NCI-H524 treated with DMSO at 0.1 percent for 48 hours (cell line): ENCODE data around the gene MACROD2.

Experiments used
- DNase-seq: peaks from one replicate; lab custom pipeline; 2025; lab: John Stamatoyannopoulos, UW

The MACROD2 gene

GRCh38 chr20:15919118-15919517, 1923.8 kb downstream of the MACROD2 start:
- DNase-seq, result no peak

DNA sequence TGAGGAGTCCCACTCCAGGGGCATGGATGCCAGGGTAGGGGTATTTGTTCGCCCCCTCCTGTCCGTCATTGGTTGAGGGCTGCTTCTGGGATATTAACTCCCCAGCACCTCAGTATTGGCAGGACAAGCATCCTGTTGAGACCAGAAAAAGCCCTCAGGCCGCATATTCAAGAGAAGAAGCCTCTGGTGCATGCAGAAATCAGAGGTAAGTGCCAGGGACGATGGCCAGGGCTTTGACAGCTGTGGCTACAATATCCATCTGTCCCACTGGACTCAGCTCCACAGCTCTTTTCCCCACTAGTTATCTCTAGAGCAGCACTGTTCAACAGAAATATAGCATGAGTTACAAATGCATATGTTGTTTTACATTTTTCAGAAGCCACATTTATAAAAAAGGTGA, 1926.6 kb downstream of the MACROD2 start:
- DNase-seq, result no peak

GRCh38 chr20:15922556-15922955, 1927.2 kb downstream of the MACROD2 start:
- no peak for DNase-seq

GRCh38 chr20:15923030-15923776, 1927.9 kb downstream of the MACROD2 start:
- DNase-seq, result no peak

DNA sequence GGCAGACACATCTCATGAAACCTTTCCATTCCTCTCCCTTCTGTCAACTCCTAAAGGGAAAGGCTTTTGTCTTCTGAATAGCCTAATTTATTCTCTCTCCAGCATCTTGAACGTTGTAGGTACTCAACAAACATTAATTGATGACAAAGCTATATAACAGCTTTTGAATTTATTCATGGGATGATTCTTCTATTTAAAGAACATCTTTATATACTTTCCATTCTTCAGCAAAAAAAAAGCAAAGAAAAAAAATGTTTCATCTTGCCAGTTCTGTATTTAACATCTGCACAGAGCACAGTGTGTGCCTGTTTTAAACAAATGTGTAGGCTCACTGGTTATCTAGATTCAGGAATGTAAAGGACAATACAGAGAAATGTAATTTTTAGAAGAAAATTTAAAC, 1929.2 kb downstream of the MACROD2 start:
- DNase-seq, result no peak

DNA sequence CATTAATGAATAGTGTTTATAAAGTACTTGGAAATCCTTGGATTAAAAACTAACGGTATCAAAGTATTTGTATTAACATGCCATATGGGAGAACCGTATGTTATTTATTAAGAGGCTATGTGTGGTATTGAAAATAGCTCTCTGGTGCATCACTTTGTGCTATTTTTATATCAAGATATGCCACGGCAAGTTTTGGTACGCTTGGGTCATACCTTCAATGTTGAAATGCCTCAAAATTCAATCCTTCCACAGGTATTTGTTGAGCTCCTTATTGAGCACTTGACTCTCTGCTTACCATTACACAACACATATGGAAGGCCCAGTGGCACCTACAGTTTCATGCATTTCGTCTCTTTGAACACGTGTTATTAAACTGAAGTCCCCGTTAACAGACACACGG, 1930.1 kb downstream of the MACROD2 start:
- DNase-seq, result peak; percentile 73

DNA sequence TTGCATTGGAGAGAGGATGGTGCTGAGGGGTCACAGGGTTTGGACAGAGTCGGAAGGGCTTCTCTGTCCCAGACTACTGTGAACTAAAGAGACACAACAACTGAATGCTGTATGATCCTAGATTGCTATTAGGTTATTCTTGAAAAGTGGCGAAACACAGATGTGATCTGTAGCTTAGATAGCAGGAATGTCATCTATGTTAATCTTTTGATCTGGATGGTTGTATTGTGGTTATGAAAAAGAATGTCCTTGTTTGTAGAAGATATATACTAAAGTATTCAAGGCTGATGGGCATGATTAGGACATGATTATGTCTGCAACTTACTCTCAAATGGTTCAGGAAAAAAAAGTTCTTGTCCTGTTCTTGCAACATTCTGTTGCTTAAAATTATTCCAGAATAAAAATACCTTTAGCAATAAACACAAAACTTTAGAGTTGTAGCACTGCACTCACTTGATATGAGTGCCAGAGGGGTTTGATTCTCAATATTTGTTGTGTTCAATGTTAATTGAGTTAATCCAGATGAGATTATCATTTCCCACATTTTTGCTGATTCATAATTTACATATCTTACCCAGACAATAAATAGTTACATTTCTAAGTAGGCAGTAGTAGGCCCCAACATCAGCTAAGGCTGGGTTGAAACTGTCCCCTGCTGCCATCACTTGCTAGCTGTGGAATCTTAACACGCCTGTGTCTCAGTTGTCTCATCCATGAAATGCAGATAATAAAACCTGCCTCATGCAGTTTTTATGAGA, 1932.8 kb downstream of the MACROD2 start:
- no peak for DNase-seq

- no peak for DNase-seq
Measured at GRCh38 chr20:15928946-15929345, 1933.6 kb downstream of the MACROD2 start.

DNA sequence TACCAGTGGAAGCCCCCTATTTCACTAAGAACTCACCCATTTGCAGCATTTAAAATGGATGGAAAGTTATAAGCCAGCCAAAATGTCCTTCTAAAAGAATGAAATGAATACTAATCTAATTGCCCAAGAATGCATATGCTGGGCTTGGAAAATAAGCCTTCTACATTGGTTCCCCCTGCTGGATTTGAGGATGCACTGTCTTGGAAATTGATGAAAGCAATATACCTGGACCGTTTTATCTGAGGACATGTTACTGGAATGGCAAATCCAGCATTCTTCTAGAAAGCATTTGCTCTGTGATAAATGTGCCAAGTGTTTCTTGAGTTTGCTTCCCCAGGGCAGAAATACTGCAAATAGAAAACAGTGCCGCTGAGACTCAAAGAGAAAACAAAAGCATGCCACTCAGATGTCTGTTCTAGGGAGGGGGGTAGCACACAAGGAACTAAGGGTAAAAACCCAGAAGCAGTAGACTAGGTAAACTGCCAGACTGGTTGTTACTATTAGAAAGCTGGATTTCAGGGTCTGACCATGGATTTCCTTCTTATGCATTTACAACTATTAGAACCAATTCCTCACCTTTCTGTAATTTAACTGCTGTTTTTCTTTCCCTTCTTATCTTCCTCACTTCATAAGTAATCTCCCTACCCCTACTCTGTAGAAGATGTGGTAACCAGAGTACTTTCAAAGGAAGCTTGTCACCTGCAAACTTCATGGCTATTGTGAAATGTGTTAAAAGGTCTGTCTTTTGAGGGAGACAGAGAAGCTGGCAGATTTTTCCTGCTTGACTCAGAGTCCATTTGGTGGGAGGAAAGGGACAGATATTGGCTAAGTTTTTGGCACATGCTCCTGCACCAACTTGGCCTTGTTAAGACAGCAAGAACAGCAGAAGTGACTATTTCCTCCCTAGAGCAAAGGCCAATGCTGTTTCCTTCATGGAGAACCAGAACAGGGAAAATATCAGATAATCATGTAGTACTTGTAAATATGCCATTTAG, 1935.3 kb downstream of the MACROD2 start:
- DNase-seq, result peak; percentile 40

DNA sequence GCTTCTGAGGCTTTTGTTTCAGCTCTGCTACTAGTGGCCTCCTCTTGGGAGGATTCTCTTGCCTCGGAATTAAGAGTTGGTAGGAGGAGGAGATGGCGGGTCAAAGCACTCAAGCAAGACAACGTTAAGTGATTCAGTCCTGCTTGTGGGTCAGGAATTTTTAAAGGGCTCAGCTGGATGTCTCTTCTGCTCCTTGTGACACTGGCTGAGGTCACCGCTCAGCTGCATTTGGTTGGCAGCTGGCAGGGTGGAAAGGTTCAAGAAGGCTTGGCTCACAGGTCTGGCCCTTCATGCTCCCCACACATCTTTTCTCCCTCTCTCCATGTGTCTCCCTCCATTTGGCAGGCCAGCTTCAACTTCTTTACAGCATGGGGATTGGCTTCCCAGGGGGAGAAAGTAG, 1936.6 kb downstream of the MACROD2 start:
- no peak for DNase-seq

- DNase-seq, result no peak
Measured at GRCh38 chr20:15937179-15937578, 1941.9 kb downstream of the MACROD2 start.

GRCh38 chr20:15938847-15939246, 1943.5 kb downstream of the MACROD2 start:
- no peak for DNase-seq

- DNase-seq, result no peak
Measured at GRCh38 chr20:15940127-15940526, 1944.8 kb downstream of the MACROD2 start.

DNA sequence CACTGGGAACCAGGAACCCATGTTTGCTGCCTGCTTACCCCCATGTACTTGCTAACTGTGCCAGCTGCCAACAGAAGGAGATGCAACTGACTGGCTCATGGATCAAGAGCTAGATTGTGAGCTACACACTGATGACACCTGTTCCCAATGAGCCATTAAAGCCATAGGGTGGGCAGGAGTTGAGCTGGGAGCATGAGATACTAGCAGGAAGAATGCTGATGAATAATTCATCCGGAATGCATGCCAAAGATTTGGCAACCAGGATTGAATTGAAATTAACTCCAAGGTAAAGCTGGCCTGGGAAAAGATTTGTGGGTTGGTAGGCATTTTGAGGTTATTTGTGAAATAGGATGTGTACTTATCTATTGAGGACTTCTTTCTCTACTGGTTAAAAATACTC, 1946.8 kb downstream of the MACROD2 start:
- no peak for DNase-seq

GRCh38 chr20:15945289-15945688, 1950.0 kb downstream of the MACROD2 start:
- DNase-seq, result no peak

DNA sequence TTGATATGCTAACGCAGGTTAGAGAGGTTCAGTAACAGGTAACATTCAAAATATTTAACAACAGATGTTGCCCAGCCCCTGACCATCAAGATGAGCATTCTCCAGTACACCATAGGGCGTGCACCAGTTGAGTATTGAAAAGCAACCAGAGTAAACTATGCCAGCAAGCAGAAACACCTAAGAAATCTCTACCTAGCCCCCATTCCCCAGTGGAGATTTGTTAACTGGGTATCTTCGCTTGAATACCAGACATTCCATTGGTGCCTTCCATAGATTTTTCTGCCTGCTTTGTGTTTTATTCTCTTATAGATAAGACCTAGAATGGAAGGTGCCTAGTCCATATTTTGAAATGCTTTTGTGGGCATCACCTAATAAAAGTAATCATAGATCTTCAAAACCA, 1954.1 kb downstream of the MACROD2 start:
- no peak for DNase-seq

DNA sequence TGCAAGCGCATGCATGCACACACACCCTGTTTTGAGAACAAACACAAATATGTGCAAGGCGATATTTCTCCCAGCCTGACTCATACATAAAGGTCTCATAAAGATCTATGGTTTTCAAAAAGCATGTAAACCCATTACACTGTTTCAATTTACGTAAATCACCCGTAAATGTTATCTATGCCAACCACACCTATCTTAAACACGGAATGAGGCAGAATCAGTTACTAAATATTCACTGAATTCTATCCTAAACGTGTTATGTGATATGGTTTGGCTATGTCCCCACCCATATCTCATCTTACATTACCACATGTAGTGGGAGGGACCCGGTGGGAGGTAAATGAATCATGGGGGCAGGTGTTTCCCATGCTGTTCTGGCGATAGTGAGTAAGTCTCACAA, 1956.3 kb downstream of the MACROD2 start:
- no peak for DNase-seq

DNA sequence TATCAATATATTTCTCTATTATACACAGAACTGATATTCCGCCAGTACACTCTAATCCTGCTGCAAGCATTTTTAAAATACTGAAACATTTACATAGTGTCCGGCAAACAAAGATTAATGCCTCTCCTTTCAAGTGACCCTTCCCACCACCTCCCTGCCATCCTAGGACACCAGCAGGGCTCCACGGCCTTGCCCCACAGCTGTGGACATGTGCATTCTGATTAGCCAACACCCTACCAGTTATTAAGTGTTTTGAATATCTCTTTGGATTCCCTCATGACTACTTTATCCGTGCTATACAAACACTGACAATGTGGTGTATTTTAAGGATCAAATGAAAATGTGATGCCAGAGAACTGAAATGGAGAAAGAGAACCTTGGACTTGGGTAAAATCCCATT, 1962.8 kb downstream of the MACROD2 start:
- no peak for DNase-seq

DNA sequence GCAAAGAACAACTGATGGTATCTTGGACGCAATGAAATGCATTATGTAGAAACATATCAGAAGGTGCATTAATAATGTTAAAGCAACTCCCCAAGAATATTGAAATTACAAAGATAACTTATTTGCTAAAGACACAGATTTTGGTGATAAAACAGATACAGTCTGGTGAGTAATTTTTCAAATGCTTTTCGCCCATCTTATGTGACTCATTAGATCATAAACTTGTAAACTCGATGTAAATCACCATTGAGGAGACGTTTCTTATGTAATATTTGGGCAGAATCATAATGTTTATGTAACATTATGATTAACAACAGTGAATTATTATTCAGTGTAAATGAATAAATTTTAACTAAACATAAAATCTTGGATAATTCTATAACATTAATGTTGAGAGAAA, 1969.8 kb downstream of the MACROD2 start:
- no peak for DNase-seq

DNA sequence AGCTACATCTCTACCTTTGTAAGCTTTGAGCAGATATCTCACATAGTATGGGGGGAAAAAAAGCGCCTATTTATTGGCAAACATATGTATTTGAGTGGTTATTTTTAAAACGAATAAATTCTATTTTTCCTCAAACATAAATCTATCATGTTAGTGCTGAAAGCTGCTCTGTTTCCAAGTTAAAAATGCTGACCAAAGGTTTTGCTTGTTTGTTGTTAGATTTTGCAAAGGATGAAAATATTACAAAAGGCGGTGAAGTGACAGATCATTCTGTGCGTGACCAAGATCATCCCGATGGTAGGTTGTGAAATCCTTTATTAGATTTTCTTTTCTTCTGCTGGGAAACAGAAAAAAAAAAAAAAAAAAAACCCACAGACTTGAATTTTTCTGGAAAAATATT, 1972.0 kb downstream of the MACROD2 start:
- DNase-seq, result no peak

DNA sequence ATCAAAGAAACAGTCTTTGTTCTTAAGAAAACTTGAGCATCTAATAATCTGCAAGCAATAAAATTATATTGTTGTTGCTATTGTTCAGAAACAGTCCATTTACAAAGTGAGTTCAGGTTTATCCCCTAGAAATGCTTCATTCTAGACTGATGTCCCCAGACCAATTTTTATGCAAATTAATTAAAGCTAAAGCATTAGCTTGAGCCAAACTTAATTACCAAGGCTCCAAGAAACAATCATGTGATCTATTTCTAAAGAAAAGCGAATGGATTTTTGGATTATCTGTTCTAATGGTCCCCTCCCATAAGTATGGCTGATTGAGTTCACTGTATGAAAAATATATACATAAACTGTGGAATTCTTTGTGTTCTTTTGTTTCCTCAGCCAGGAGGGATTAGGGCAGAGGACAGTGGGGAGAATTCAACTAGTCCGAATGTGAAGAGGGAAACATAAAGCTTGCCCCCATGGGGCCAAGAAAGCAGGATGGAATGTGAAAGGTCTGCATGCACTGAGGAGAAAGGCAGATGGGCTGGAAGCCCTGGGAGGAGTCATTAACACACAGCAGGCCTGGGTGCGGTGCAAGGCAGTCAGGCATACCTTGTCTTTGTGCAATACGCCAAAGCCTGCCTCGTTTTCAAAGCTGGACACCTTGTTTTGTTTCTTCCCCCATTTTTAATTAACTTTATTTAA, 1980.9 kb downstream of the MACROD2 start:
- DNase-seq, result peak; percentile 25

GRCh38 chr20:15977026-15977425, 1981.7 kb downstream of the MACROD2 start:
- no peak for DNase-seq
